GM23248 (cell line): Measurements from ENCODE around the gene ELANE.

ENCODE experiments used
- EZH2 ChIP-seq: fragments of 200-600 bp; sonication (generic); IDR thresholded peaks from 2 replicates; pipeline ENCODE4 v1.6.1; 2018; ENCODE audit warnings: antibody characterized with exemption, mild to moderate bottlenecking; ENCODE audit not compliant: insufficient read depth, poor library complexity, severe bottlenecking
- EZH2phosphoT487 ChIP-seq: fragments of 200-600 bp; sonication (generic); IDR thresholded peaks from 2 replicates; pipeline ENCODE4 v1.6.1; 2018; ENCODE audit warnings: antibody characterized with exemption, moderate library complexity, mild to moderate bottlenecking, low read depth; ENCODE audit not compliant: insufficient read depth

DNA sequence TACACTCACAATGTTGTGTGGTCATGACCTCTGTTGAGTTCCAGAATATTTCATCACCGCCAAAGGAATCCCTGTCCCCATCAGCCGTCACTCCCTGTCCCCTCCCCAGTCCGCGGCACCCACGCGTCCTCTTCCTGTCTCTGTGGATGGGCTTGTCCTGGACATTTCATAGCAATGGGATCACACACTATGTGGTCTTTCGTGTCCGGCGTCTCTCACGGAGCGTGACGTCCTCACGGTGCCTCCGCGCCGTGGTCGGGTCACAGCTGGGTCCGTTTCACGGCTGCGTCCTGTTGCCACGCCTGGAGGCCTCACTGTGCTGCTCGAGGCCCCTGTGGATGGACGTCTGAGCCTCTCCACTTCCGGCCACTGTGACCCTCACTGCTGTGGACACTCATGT lies 17.9 kb upstream of the ELANE start:
- TF ChIP-seq EZH2phosphoT487 (no peak), EZH2 (no peak)
